Aorta (tissue), 5 donors: Measurements from ENCODE around the gene MSRB3. TPM values are rescaled to one million over a fixed set of nuclear protein-coding genes. Genes with fewer than 3 reads are reported as not detected.
"Not testable (repeated sequence)": the region's sequence is repeated elsewhere in the genome, so short reads cannot be mapped to it uniquely, and the experiment has no call there.

ENCODE experiments used
- ATAC-seq: fragments of 200-7000 bp; cut with Tn5 transposase; one replicate; pipeline ENCODE4 v1.9.1; 2022; ENCODE audit warnings: moderate library complexity; ENCODE audit not compliant: low FRiP score
- DNase-seq, 2 donors: peaks; one replicate each; pipeline ENCODE4 v3.0.0-alpha.2; 2020
- H3K27ac ChIP-seq, 2 donors: one replicate each; pipeline ENCODE4 v1.5.1; 2013; ENCODE audit warnings: low read length in 2 of 2, mild to moderate bottlenecking in 2 of 2, moderate library complexity in 2 of 2, control low read depth in 1 of 2, inconsistent platforms in 1 of 2, low read depth in 1 of 2
- H3K27me3 ChIP-seq, 2 donors: one replicate each; pipeline ENCODE4 v1.6.1; 2013; ENCODE audit warnings: control low read depth in 1 of 2, low read length in 1 of 2, mild to moderate bottlenecking in 1 of 2, moderate library complexity in 1 of 2; ENCODE audit not compliant: insufficient read depth in 2 of 2, control insufficient read depth in 1 of 2
- H3K36me3 ChIP-seq, 2 donors: one replicate each; pipeline ENCODE4 v1.6.1; 2013; ENCODE audit warnings: control low read depth in 1 of 2, low read length in 1 of 2, mild to moderate bottlenecking in 1 of 2; ENCODE audit not compliant: insufficient read depth in 2 of 2, control insufficient read depth in 1 of 2
- H3K4me1 ChIP-seq, 2 donors: one replicate each; pipeline ENCODE4 v1.6.1; 2013; ENCODE audit warnings: low read length in 2 of 2, control low read depth in 1 of 2, mild to moderate bottlenecking in 1 of 2, moderate library complexity in 1 of 2; ENCODE audit not compliant: insufficient read depth in 2 of 2, control insufficient read depth in 1 of 2
- H3K4me3 ChIP-seq, 2 donors: one replicate each; pipeline ENCODE4 v1.5.1; 2013; ENCODE audit warnings: low read length in 2 of 2, control low read depth in 1 of 2, mild to moderate bottlenecking in 1 of 2
- H3K9me3 ChIP-seq: one replicate; pipeline ENCODE4 v1.6.1; 2013; ENCODE audit warnings: mild to moderate bottlenecking, low read length; ENCODE audit not compliant: control insufficient read depth
- WGBS, 2 donors: extraction: QIAGEN DNeasy Blood & Tissue Kit; methylation state at CpG; one replicate each; pipeline ENCODE4 v1.1.7; 2013; 5-methylcytosine and 5-hydroxymethylcytosine counted together
- intact Hi-C, 2 donors: fragments of 100-400 bp; cut with DNase I; formaldehyde crosslinking; loops; one replicate each; pipeline versions ENCODE4 v1.14.2 to v1.15.0; 2022
- polyA plus RNA-seq, 2 donors: library from polyadenylated mRNA; stranded (reverse); fragments of 200-250 nt; gene quantifications; one replicate each; pipeline ENCODE4 v1.2.3, GENCODE V29; 2013
- total RNA-seq, 2 donors: library from RNA; stranded (reverse); fragmentation: NEBNext Ultra II Directional; extraction: Animal tissue kit (Norgen Biotek cat#: 25700); gene quantifications; one replicate each; pipeline ENCODE4 v1.2.1, GENCODE V29; 2021
- donor health status: healthy with polysubstance abuse.
- donor health status: Bipolar disorder and iron deficiency.
- donor health status: DM: no; HTN: no; CAD: no.
- donor health status: DM: no; HTN: no; CAD: no.
- donor health status: DM: yes; HTN: yes; CAD: no.

The MSRB3 gene
- total and polyA plus RNA-seq, 4 donors, result 119 to 298 (median 225) TPM

DNA sequence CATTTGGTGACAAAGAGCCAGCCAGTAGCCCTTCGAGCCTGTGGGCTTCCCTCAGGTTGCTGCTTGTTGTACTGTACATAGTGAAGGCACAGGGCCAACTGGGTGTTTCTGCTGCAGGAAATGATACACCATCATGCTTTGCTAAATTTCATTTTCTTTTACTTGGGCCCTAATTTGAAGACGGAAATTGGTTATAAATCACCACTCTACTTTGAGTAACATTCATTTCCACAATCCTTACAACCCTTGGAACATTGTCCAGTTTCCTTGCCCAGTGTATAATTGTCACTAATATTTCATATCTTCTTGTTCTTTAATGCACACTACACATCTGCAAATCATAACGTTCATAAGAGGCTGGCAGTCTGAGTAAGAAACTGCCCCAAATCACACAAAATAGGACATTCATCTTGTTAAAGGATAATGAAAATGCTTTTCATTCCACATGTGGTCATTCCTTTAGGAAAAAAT, 30.2 kb downstream of the MSRB3 start:
- intact Hi-C loops, result no loop called here
- DNase-seq, result no peak
- no peak for ATAC-seq

DNA sequence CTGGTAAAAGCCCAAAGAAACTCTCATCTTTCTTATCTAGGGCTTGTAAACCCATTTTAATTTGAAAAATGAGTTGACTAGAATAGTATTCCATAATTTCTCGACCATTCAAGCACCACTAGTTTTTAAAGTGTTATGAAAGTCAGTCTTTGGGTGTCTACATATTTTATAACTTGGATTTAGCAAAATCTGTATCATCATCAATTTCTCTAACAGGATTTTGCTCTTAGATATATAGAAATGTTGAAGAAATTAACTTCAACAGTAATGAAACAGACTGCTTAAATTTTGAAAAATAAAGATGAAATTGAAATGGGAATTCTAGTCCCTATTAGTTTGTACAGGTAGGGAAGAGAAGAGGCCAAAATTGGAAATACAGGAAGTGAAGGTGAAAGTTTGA, 32.8 kb downstream of the MSRB3 start:
- intact Hi-C loops, result no loop called here

More for the DNA sequence above, 30.2 kb downstream of the MSRB3 start:
- WGBS, 2 donors, result 29 to 33% methylated on average over 3 of the region's 3 CpGs
- H3K27ac ChIP-seq, result no peak overlapping the region
- no peaks in the 10 kb centered on the region for H3K27me3 ChIP-seq
- H3K4me1 ChIP-seq, result peaks cover 3 to 6% of the 10 kb centered on the region in 2 donors
- H3K36me3 ChIP-seq, result no peaks in the 10 kb centered on the region
- no peaks in the 10 kb centered on the region for H3K9me3 ChIP-seq
- no peak overlapping the region for H3K4me3 ChIP-seq

DNA sequence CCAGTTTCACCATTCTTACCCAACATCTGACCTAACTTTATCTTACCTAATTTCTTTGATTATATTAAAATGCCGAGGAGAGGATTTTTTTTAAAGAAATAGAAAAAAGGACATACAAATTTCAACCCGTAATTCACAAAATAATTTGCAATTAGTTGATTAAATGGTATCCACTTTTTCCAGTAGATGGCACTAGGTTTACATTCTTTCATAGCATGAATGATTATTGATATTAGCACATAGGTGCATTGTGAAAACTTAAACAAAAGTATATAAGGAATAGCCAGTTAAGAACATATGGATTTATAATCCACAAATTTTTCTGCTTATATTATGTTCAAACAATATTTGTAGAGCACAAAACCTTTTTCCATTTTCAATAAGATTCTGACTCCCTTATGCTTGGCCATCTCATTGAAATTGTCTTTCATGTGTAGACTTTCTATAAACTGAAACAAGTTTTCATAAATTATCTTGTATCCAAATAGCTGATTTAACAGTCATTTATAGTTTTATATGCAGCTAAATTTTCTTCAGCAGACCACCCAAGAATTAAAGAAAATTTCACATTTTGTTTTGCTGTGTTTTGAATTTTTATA, 35.3 kb downstream of the MSRB3 start:
- ATAC-seq, result no peak
- H3K9me3 ChIP-seq, result no peaks in the 10 kb centered on the region
- H3K27ac ChIP-seq, result no peak overlapping the region
- no peak overlapping the region for H3K4me3 ChIP-seq
- H3K4me1 ChIP-seq, result peaks cover 0 to 2% of the 10 kb centered on the region in 2 donors
- no peak for DNase-seq
- no peaks in the 10 kb centered on the region for H3K36me3 ChIP-seq
- 44 to 47% methylated on average over 2 of the region's 2 CpGs for WGBS, 2 donors
- no peaks in the 10 kb centered on the region for H3K27me3 ChIP-seq
- intact Hi-C loops, result no loop called here

More for the DNA sequence above, 32.8 kb downstream of the MSRB3 start:
- DNase-seq, result no peak
- no peaks in the 10 kb centered on the region for H3K36me3 ChIP-seq
- H3K27ac ChIP-seq, result no peak overlapping the region
- no peak for ATAC-seq
- no peak overlapping the region for H3K4me3 ChIP-seq
- H3K9me3 ChIP-seq, result no peaks in the 10 kb centered on the region
- WGBS, 2 donors, result 54 to 64% methylated on average over 1 of the region's 1 CpG
- H3K27me3 ChIP-seq, result no peaks in the 10 kb centered on the region
- peaks cover 0 to 2% of the 10 kb centered on the region in 2 donors for H3K4me1 ChIP-seq

DNA sequence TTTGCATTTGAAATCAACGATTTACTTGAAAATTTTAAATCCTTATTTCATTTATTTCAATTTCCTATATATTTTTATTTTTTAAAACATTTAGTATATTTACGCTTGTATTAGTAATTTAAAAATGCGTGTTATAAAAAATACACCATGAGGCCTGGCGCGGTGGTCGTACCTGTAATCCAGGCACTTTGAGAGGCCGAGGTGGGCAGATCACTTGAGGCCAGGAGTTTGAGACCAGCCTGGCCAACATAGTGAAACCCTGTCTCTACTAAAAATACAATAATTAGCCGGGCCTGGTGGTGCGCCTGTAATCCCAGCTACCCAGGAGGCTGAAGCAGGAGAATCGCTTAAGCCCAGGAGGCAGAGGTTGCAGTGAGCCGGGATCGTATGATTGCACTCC, 36.8 kb downstream of the MSRB3 start:
- ATAC-seq, H3K36me3 ChIP-seq, H3K27me3 ChIP-seq, H3K27ac ChIP-seq, DNase-seq, intact Hi-C loops, H3K9me3 ChIP-seq, H3K4me1 ChIP-seq, H3K4me3 ChIP-seq: not testable (repeated sequence)
- WGBS, 2 donors, result 91 to 94% methylated on average over 12 of the region's 12 CpGs

DNA sequence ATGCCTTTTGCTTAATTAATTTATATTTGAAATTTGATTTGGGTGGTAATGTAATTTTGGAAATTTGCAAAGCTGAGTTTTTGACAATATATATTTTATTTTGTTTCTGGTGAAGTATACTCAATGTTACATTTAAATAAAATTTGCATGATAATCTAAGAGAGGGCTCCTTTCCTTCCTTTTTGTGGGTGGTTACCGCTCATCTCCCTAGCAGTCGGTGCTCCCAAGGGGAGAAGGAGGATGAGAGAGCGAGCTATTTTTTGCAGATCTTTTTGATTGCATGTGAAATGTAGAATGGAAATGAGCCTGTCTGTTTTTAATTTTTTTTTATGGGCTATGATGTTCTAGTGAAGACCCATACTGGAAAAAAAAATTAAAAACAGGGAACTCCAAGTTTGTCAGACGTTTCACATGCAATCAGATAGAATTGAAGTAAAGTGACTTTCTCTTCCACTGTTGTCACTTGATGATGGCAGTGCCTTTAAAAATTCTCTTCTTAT, 39.8 kb downstream of the MSRB3 start:
- intact Hi-C loops, result no loop called here
- Histone ChIP-seq H3K4me3 (no peak overlapping the region), H3K9me3 (no peaks in the 10 kb centered on the region), H3K36me3 (no peaks in the 10 kb centered on the region), H3K27ac (no peak overlapping the region), H3K4me1 (peaks cover 2 to 3% of the 10 kb centered on the region in 2 donors), H3K27me3 (no peaks in the 10 kb centered on the region)
- DNase-seq (no peak), ATAC-seq (no peak)
- WGBS, 2 donors, result 86 to 87% methylated on average over 4 of the region's 4 CpGs

DNA sequence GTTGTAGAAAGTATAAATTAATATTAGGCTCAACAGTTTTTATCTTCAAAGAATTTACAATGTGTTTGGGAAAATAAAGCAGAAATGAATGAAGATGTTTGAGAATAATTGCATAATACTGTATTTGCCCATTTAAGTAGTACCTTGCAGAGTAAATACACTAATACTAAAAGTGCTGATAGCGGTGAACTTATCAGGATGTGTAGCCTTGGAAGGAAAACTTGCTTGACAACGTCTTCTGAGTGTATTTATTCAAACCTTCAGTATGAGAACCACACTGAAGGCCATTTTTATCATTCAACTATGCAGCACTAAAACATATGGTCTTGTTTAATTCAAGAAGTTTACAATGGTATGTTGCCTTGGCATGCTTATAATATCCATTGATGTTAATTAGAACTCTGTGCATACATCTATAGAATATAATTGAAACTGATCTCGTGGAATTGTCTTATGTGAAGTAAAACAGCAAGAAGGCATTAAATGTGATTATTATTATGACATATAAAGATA, 41.3 kb downstream of the MSRB3 start:
- H3K27ac ChIP-seq, result no peak overlapping the region
- no peak overlapping the region for H3K4me3 ChIP-seq
- ATAC-seq, result no peak
- peaks cover 2 to 3% of the 10 kb centered on the region in 2 donors for H3K4me1 ChIP-seq
- no peaks in the 10 kb centered on the region for H3K27me3 ChIP-seq
- H3K36me3 ChIP-seq, result no peaks in the 10 kb centered on the region
- DNase-seq, result no peak
- WGBS, 2 donors, result 47 to 56% methylated on average over 3 of the region's 3 CpGs
- intact Hi-C loops, result no loop called here
- no peaks in the 10 kb centered on the region for H3K9me3 ChIP-seq

DNA sequence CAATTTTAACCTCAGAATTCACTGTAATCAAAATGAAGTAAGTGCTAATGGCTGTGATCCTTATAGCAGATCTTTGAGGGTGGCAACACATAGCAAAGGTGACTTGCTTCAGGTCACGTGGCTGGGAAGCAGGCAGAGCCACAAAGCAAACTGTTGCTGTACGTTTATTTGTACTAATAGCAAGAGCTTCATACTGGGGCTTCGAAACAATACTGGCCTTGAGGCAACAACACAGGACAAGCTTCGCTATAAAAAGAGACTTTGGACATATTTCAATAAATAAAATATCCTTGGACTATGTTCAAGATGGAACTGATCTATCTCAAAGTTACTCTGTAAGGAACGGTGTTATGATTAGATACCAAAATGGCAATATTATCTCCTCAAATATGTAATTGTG, 44.6 kb downstream of the MSRB3 start:
- no peaks in the 10 kb centered on the region for H3K9me3 ChIP-seq
- DNase-seq, result no peak
- no peak overlapping the region for H3K4me3 ChIP-seq
- intact Hi-C loops, result no loop called here
- H3K36me3 ChIP-seq, result no peaks in the 10 kb centered on the region
- no peak for ATAC-seq
- peaks cover 6 to 7% of the 10 kb centered on the region in 2 donors for H3K4me1 ChIP-seq
- H3K27me3 ChIP-seq, result no peaks in the 10 kb centered on the region
- H3K27ac ChIP-seq, result no peak overlapping the region
- WGBS, 2 donors, result 23 to 29% methylated on average over 5 of the region's 5 CpGs

DNA sequence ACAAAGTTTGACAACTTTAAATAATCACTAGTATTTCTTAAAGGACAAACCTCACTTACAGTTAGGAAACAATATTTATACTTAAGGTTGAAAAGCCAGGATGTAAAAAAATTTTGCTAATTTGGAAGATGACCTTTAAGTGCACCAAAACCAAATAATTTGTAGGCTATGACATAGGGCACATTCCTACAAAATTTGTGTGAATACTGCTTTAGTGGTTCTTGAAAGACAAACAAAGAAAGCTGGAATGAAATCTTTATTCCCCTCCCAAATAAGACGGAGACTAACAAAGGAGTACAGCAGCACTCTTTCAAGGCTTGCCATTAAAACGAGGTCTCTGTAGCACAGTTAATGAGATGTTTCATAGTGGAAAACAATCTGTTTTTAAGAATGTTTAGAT, 45.6 kb downstream of the MSRB3 start:
- DNase-seq (no peak), ATAC-seq (no peak)
- 6 to 11% methylated on average over 2 of the region's 2 CpGs for WGBS, 2 donors
- Histone ChIP-seq H3K27ac (no peak overlapping the region), H3K27me3 (no peaks in the 10 kb centered on the region), H3K4me3 (no peak overlapping the region), H3K9me3 (no peaks in the 10 kb centered on the region), H3K4me1 (peaks cover 6 to 7% of the 10 kb centered on the region in 2 donors), H3K36me3 (no peaks in the 10 kb centered on the region)
- intact Hi-C loops, result no loop called here

DNA sequence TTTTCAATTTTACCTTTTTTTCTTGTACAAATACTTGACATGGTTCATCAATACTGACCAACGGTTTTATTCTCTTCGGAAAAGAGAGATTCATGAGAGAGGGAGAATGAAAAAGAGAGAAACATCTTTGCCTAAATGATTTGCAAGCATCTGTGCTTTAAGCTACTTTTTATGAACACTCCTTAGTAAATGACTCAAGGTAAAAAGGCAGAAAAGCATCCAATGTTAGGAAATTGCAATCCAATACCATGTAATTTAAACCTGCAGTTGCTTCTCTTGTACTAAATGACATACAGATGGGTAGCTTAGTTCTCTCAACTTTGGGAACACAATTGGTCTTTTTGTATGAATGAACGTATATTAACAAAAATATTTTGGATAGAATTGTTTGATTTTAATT, 46.1 kb downstream of the MSRB3 start:
- H3K27ac ChIP-seq, result no peak overlapping the region
- WGBS, 2 donors, result 85 to 88% methylated on average over 3 of the region's 3 CpGs
- intact Hi-C loops, result no loop called here
- peaks cover 6 to 7% of the 10 kb centered on the region in 2 donors for H3K4me1 ChIP-seq
- H3K9me3 ChIP-seq, result no peaks in the 10 kb centered on the region
- no peak overlapping the region for H3K4me3 ChIP-seq
- no peaks in the 10 kb centered on the region for H3K36me3 ChIP-seq
- ATAC-seq (no peak), DNase-seq (no peak)
- H3K27me3 ChIP-seq, result no peaks in the 10 kb centered on the region
